Epithelial cell of esophagus (primary cell): Measurements from ENCODE around the gene DMRTB1.

ENCODE experiments used
- DNase-seq: peaks from one replicate; pipeline ENCODE4 v3.0.0; 2010; ENCODE audit warnings: low read depth
- H3K4me3 ChIP-seq: 2 replicates; pipeline ENCODE4 v1.5.1; 2011; ENCODE audit warnings: mild to moderate bottlenecking, low read length, control low read depth
- CTCF ChIP-seq: IDR thresholded peaks from 2 replicates; pipeline ENCODE4 v1.5.1; 2011; ENCODE audit warnings: low read depth, mild to moderate bottlenecking, low read length, control low read depth, inconsistent platforms; ENCODE audit not compliant: insufficient read depth; ENCODE audit errors: missing control alignments

Gene DMRTB1

GRCh38 chr1:53462769-53463501 is 3.7 kb downstream of the DMRTB1 start:
- TF ChIP-seq CTCF, result no peak
- no peak for DNase-seq

GRCh38 chr1:53463961-53464899 is 5.0 kb downstream of the DMRTB1 start:
- H3K4me3 ChIP-seq, result no peak overlapping the region
- TF ChIP-seq CTCF, result no peak
- no peak for DNase-seq

More at GRCh38 chr1:53462769-53463501, 3.7 kb downstream of the DMRTB1 start:
- no peak overlapping the region for H3K4me3 ChIP-seq

GRCh38 chr1:53465023-53465957 is 6.1 kb downstream of the DMRTB1 start:
- no peak overlapping the region for H3K4me3 ChIP-seq
- TF ChIP-seq CTCF, result no peak
- DNase-seq, result no peak

GRCh38 chr1:53467391-53467790 is 8.2 kb downstream of the DMRTB1 start:
- no peak for DNase-seq
- TF ChIP-seq CTCF, result no peak
- H3K4me3 ChIP-seq, result no peak overlapping the region

GRCh38 chr1:53468374-53468773 is 9.2 kb downstream of the DMRTB1 start:
- no peak overlapping the region for H3K4me3 ChIP-seq
- no peak for TF ChIP-seq CTCF
- no peak for DNase-seq

- DNase-seq, result no peak
- no peak overlapping the region for H3K4me3 ChIP-seq
- TF ChIP-seq CTCF, result no peak
These were observed 10.2 kb downstream of the DMRTB1 start for GRCh38 chr1:53469373-53469772.
